ENCODE measurements around the gene EYS.

- TF ChIP-seq REST (IDR thresholded peaks at IDR 0.05; ENCODE audit: insufficient read depth in 1 of 2, low read depth in 2 of 2, low read length in 2 of 2) (no peak), SIN3A (IDR thresholded peaks at IDR 0.05; ENCODE audit: borderline replicate concordance, insufficient read depth, low read length) (no peak), TAF1 (IDR thresholded peaks at IDR 0.05; ENCODE audit: borderline replicate concordance, insufficient read depth, low read length) (no peak)
These were observed 1694.0 kb downstream of the EYS start for GRCh38 chr6:64013011-64013410.
